ENCODE results near the gene KCNMB2. TPM values are rescaled to one million over a fixed set of nuclear protein-coding genes. Genes with fewer than 3 reads are reported as not detected.

KCNMB2 gene
- polyA plus RNA-seq, 2 of the 4 experiments (the other 2 are of a cell fraction): not detected

GRCh38 chr3:178752843-178753242 is 216.6 kb downstream of the KCNMB2 start:
- TF ChIP-seq MAFK (IDR thresholded peaks at IDR 0.05; ENCODE audit: partially characterized antibody) (peak; percentile 60), ZFP36 (IDR thresholded peaks at IDR 0.05; ENCODE audit: borderline replicate concordance, partially characterized antibody) (no peak)
- H3K9me3 ChIP-seq: no peaks in the 10 kb centered on the region
- POLR2A ChIA-PET: no interaction called here
- ATAC-seq (no peak), DNase-seq (ENCODE audit: low read depth in 1 of 2, low spot score in 1 of 2) (no peak), FAIRE-seq (no peak)
- H3K4me1 ChIP-seq: no peaks in the 10 kb centered on the region
- no peak overlapping the region for H3K4me3 ChIP-seq
- no peak overlapping the region for H3K4me2 ChIP-seq
- CTCF ChIA-PET: no interaction called here
- WGBS (ENCODE audit: missing lambda C conversion rate): 28% methylated on average over 2 of the region's 2 CpGs
- H3K27ac ChIP-seq: no peak overlapping the region

- no peak for TF ChIP-seq PHF8 (IDR thresholded peaks at IDR 0.05; ENCODE audit: borderline replicate concordance, low read depth)
- no peak for TF ChIP-seq ELK1 (IDR thresholded peaks at IDR 0.05; ENCODE audit: low read depth, low read length)
- TF ChIP-seq JUNB (IDR thresholded peaks at IDR 0.05): no peak
- no peak for TF ChIP-seq HOXA7 (CRISPR knock-in tag; IDR thresholded peaks at IDR 0.05)
- TF ChIP-seq TP53 (CRISPR knock-in tag; IDR thresholded peaks at IDR 0.05): no peak
- TF ChIP-seq E2F6 (IDR thresholded peaks at IDR 0.05; ENCODE audit: borderline replicate concordance, low read depth): no peak
- TF ChIP-seq EP300 (IDR thresholded peaks at IDR 0.05): no peak
- no peak for TF ChIP-seq KDM1A (IDR thresholded peaks at IDR 0.05; ENCODE audit: low read depth)
- no peak for TF ChIP-seq RFX5 (IDR thresholded peaks at IDR 0.05)
- no peak for TF ChIP-seq CEBPB (IDR thresholded peaks at IDR 0.05)
- TF ChIP-seq HES2 (IDR thresholded peaks at IDR 0.05): no peak
- FAIRE-seq (no peak), ATAC-seq (no peak), DNase-seq (ENCODE audit: low read depth in 1 of 2, low spot score in 1 of 2) (no peak)
- ChIA-PET CTCF (no interaction called here), POLR2A (no interaction called here)
- Histone ChIP-seq H3K4me3 (no peak overlapping the region), H3K27ac (no peak overlapping the region), H3K9me3 (no peaks in the 10 kb centered on the region), H3K4me1 (no peaks in the 10 kb centered on the region), H3K4me2 (no peak overlapping the region)
- 3% methylated on average over 4 of the region's 7 CpGs for WGBS (ENCODE audit: missing lambda C conversion rate)
Measured at GRCh38 chr3:178754852-178755510, 218.7 kb downstream of the KCNMB2 start.

GRCh38 chr3:178761024-178761423 is 224.8 kb downstream of the KCNMB2 start:
- DNase-seq (ENCODE audit: low read depth in 1 of 2, low spot score in 1 of 2) (no peak), FAIRE-seq (no peak), ATAC-seq (no peak)
- WGBS (ENCODE audit: missing lambda C conversion rate): 16% methylated on average over 4 of the region's 4 CpGs
- TF ChIP-seq SREBF2 (IDR thresholded peaks at IDR 0.05): no peak
- no peak for TF ChIP-seq USF2 (IDR thresholded peaks at IDR 0.05)
- TF ChIP-seq JUNB (IDR thresholded peaks at IDR 0.05): no peak
- no peak for TF ChIP-seq E2F6 (IDR thresholded peaks at IDR 0.05; ENCODE audit: borderline replicate concordance, low read depth)
- TF ChIP-seq POLR2A (IDR thresholded peaks at IDR 0.05; ENCODE audit: low read length): no peak
- no peak for TF ChIP-seq ZNF302 (CRISPR knock-in tag; IDR thresholded peaks at IDR 0.05)
- TF ChIP-seq HES2 (IDR thresholded peaks at IDR 0.05): no peak
- no peak for TF ChIP-seq SMC3 (IDR thresholded peaks at IDR 0.05)
- TF ChIP-seq CBX8 (IDR thresholded peaks at IDR 0.05): no peak
- no peak for TF ChIP-seq FOSL2 (IDR thresholded peaks at IDR 0.05)
- no peak for TF ChIP-seq FOSL2 (CRISPR knock-in tag; IDR thresholded peaks at IDR 0.05)
- TF ChIP-seq FOXS1 (CRISPR knock-in tag; IDR thresholded peaks at IDR 0.05): no peak
- no peak overlapping the region for H3K27ac ChIP-seq
- CTCF ChIA-PET: no interaction called here
- H3K9me3 ChIP-seq: no peaks in the 10 kb centered on the region
- no peaks in the 10 kb centered on the region for H3K4me1 ChIP-seq
- H3K4me3 ChIP-seq: no peak overlapping the region
- POLR2A ChIA-PET: no interaction called here
- H3K4me2 ChIP-seq: no peak overlapping the region

Data from A549 (cell line).